ENCODE results near the gene SAMD11. TPM values are rescaled to one million over a fixed set of nuclear protein-coding genes. Genes with fewer than 3 reads are reported as not detected.
"Not testable (repeated sequence)": the region's sequence is repeated elsewhere in the genome, so short reads cannot be mapped to it uniquely, and the experiment has no call there.

The SAMD11 gene
- total RNA-seq, 2 donors from 2014 or later: 3.0 to 4.2 TPM

DNA sequence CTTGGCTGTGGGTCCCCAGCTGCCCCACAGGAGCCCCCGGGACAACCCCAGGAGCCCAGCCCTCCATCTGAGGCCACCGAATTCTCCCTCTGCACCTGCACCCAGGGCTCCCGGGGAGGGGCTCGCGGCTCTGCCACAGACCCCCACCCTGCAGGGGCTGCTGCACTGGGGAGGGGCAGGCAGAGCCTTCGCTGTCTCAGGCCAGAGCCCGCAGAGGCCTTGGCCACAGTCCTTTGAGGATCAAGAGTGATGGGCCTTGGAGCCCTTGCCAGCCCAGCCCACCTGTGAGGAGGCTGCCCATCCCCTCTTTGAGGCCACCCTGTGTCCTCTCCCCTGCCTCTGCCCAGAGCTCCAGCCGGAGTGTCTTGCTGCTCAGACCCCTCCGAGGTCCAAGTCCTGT is 51.6 kb downstream of the SAMD11 start:
- H3K27me3 ChIP-seq: peaks cover 20% of the 10 kb centered on the region
- no peaks in the 10 kb centered on the region for H3K36me3 ChIP-seq
- no peak overlapping the region for H3K9ac ChIP-seq (ENCODE audit: low read depth in 2 of 2, low read length in 2 of 2)
- H3K9me3 ChIP-seq: no peaks in the 10 kb centered on the region
- intact Hi-C loops (cut with DNase I): no loop called here
- H3K4me1 ChIP-seq: peaks cover 3% of the 10 kb centered on the region
- TF ChIP-seq CTCF (IDR thresholded peaks at IDR 0.05): no peak
- H3K4me3 ChIP-seq: no peak overlapping the region
- H3K27ac ChIP-seq: no peak overlapping the region
- no peak for DNase-seq

DNA sequence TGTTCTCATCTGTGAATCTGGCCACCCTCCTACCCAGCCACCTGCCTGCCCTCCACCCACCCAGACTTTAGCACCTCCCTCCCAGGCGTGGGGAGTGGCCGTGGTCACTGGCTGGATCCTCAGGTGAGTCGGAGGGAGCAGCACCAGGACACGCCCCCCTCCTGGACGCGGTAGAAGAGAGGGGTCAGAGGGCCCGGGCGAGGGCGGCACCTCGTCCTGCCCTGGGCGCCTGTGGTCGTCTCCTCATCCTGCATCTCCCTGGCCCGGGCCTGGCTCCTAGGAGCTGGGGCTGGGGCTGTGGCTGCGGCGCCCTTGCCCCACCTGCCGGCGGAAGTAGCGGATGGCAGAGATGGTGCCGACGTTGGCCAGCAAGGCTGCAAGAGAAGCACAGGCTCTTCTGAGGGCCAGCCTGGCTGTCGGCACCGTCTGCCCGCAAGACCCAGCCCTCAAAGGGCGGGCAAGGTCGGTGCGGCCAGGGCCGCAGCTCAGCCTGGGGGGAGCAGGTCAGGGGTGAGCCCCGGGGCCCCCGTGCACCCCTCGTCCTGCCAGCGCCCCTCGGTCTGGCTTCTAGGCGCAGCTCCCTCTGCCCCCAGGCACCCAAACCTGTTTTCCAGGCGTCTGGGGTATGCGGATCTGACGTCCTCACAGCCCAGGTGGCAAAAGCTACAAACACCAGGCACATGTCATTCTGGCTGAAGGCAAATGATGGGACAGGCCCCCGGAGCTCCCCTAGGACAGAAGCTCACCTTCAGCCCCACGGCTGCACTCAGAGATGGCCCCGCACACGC is 52.4 kb downstream of the SAMD11 start:
- intact Hi-C loops (cut with DNase I): no loop called here
- DNase-seq: peak; percentile 74
- peaks cover 13% of the 10 kb centered on the region for H3K27me3 ChIP-seq
- H3K4me1 ChIP-seq: peaks cover 3% of the 10 kb centered on the region
- peak overlapping the region; percentile 2 for H3K4me3 ChIP-seq
- H3K9ac ChIP-seq (ENCODE audit: low read depth in 2 of 2, low read length in 2 of 2): no peak overlapping the region
- no peak overlapping the region for H3K27ac ChIP-seq
- TF ChIP-seq CTCF (IDR thresholded peaks at IDR 0.05): peak; percentile 32
- H3K9me3 ChIP-seq: no peaks in the 10 kb centered on the region
- no peaks in the 10 kb centered on the region for H3K36me3 ChIP-seq

GRCh38 chr1:976791-977190 is 53.1 kb downstream of the SAMD11 start:
- H3K4me1 ChIP-seq; H3K36me3 ChIP-seq; H3K9ac ChIP-seq (ENCODE audit: low read depth in 2 of 2, low read length in 2 of 2); H3K9me3 ChIP-seq; intact Hi-C loops (cut with DNase I); H3K4me3 ChIP-seq; DNase-seq; H3K27me3 ChIP-seq; H3K27ac ChIP-seq: not testable (repeated sequence)

- DNase-seq: no peak
- no peak overlapping the region for H3K9ac ChIP-seq (ENCODE audit: low read depth in 2 of 2, low read length in 2 of 2)
- H3K4me3 ChIP-seq: no peak overlapping the region
- H3K27ac ChIP-seq: no peak overlapping the region
- no peak for TF ChIP-seq CTCF (IDR thresholded peaks at IDR 0.05)
- no peaks in the 10 kb centered on the region for H3K36me3 ChIP-seq
- intact Hi-C loops (cut with DNase I): no loop called here
- peaks cover 8% of the 10 kb centered on the region for H3K27me3 ChIP-seq
- H3K4me1 ChIP-seq: peaks cover 3% of the 10 kb centered on the region
- no peaks in the 10 kb centered on the region for H3K9me3 ChIP-seq
Measured at GRCh38 chr1:978069-978834, 54.5 kb downstream of the SAMD11 start.

DNA sequence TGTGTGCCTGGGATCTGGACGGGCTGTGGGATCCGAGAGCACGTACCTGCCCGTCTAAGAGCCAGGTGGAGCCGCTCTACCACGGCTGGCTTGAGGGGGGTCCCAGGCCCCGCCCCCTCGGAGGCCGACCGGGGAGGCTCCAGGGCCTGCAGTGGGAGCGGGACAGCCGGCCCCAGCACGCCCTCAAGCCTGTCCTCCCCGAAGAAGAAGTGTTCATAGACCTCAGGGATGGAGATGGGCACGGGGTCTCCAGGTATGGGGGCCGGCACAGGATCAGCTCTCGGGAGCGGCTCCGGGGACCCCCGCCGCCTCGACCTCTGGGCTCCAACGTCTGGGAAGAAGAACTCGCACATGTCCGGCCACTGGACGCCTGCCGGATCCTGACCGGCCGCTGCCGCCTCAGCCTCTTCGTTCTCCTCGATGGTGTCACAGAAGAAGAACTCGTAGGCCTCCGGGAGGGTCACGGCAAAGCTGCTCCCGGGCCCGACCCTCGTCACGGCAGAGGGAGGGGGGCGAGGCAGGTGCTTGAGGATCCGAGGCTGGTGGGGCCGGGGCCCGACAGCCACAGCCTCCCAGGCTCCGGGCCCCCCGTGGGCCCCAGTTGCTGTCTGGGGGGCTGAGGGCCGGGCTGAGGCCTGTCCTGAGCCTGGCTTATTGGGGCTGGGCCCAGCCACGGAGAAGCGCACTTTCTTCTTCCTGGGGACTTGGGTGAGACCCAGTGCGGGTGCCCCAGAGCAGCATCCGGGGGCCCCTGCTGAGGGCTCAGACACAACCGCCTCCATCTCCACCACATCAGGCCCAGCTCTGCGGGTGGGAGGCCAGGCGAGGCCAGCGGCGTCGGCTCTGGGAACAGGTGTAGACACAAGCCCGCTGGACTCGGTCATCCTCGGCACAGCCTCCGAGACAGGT is 55.4 kb downstream of the SAMD11 start:
- Histone ChIP-seq H3K4me1 (peaks cover 3% of the 10 kb centered on the region), H3K27ac (no peak overlapping the region), H3K27me3 (peaks cover 4% of the 10 kb centered on the region), H3K9me3 (no peaks in the 10 kb centered on the region), H3K4me3 (no peak overlapping the region), H3K36me3 (no peaks in the 10 kb centered on the region), H3K9ac (ENCODE audit: low read depth in 2 of 2, low read length in 2 of 2) (no peak overlapping the region)
- no peak for DNase-seq
- intact Hi-C loops (cut with DNase I): no loop called here
- TF ChIP-seq CTCF (IDR thresholded peaks at IDR 0.05): no peak
